Pancreas (tissue), 10 donors: ENCODE data around the gene APC2. TPM values are rescaled to one million over a fixed set of nuclear protein-coding genes. Genes with fewer than 3 reads are reported as not detected.

ENCODE experiments used
- ATAC-seq, 4 donors: fragments of 200-7000 bp; cut with Tn5 transposase; one replicate each; pipeline versions ENCODE4 v1.8.0 to v1.9.1; 2020; ENCODE audit warnings: mild to moderate bottlenecking in 4 of 4, moderate library complexity in 4 of 4
- DNase-seq, 6 donors: peaks; one replicate each; pipeline ENCODE4 v3.0.0-alpha.2; 2020
- FAIRE-seq: peaks from 2 replicates; lab custom pipeline; 2012; peaks lifted over from hg19 to GRCh38; lab: Jason Lieb, UNC
- H3K27ac ChIP-seq, 4 donors: fragments of 200-600 bp; sonication (generic); 1 replicate in 3 of 4; 2 replicates in 1 of 4; pipeline versions ENCODE4 v1.5.0 to v1.8.0; 2020
- H3K27me3 ChIP-seq, 4 donors: fragments of 200-600 bp; one replicate each; pipeline ENCODE4 v1.8.0; 2021
- H3K36me3 ChIP-seq, 3 donors: fragments of 200-600 bp; sonication (generic) in 1 of 3; one replicate each; pipeline versions ENCODE4 v1.5.0 to v1.8.0; 2020 to 2021
- H3K4me1 ChIP-seq, 3 donors: fragments of 200-600 bp; one replicate each; pipeline ENCODE4 v1.8.0; 2021
- H3K4me3 ChIP-seq, 4 donors: fragments of 200-600 bp; sonication (generic) in 2 of 4; one replicate each; pipeline versions ENCODE4 v1.5.0 to v1.8.0; 2020 to 2021
- H3K9me3 ChIP-seq, 4 donors: fragments of 200-600 bp; one replicate each; pipeline ENCODE4 v1.8.0; 2021
- CTCF ChIP-seq, 4 donors: fragments of 200-600 bp; sonication (generic) in 3 of 4; IDR thresholded peaks; one replicate each; pipeline versions ENCODE4 v1.5.0 to v1.8.0; 2021; ENCODE audit warnings: antibody characterized with exemption in 4 of 4
- WGBS, 2 donors: extraction: QIAGEN DNeasy Blood & Tissue Kit; methylation state at CpG; one replicate each; pipeline ENCODE4 v1.1.7; 2013; 5-methylcytosine and 5-hydroxymethylcytosine counted together
- intact Hi-C, 3 donors: fragments of 100-400 bp; cut with DNase I; formaldehyde crosslinking; loops; one replicate each; pipeline versions ENCODE4 v1.11.1 to v1.14.2; 2022
- polyA plus RNA-seq, 2 donors: library from polyadenylated mRNA; stranded (reverse); fragments of 200-250 nt; gene quantifications; one replicate each; pipeline ENCODE4 v1.2.3, GENCODE V29; 2013
- total RNA-seq, 6 donors: library from RNA; stranded (reverse); fragmentation: NEBNext Ultra II Directional in 4 of 6; extraction: Animal tissue kit (Norgen Biotek cat#: 25700) in 4 of 6; gene quantifications; one replicate each; pipeline versions ENCODE4 v1.2.1 to v1.2.4, GENCODE V29; 2021 to 2023
- donor health status: healthy with polysubstance abuse.
- donor health status: DM: no; HTN: no; CAD: no; lungs with moderate emphysema.
- donor health status: DM: no; HTN: no; CAD: no.
- donor health status: control.
- donor health status: control.
- donor health status: Bipolar disorder and iron deficiency.
- donor health status: DM: yes; HTN: yes; CAD: no.
- donor health status: DM: no; HTN: no; CAD: no.
- donor health status: DM: no; HTN: no; CAD: no.
- donor health status: DM: yes; HTN: yes; CAD: no.

Gene APC2
- total and polyA plus RNA-seq, 8 donors: 0.04 to 0.27 (median 0.06) TPM; not detected in 1

GRCh38 chr19:1468274-1468820 is 18.4 kb downstream of the APC2 start:
- peak overlapping the region in 1 of 4 donors; percentile 30 for H3K4me3 ChIP-seq
- H3K36me3 ChIP-seq: no peaks in the 10 kb centered on the region
- 7 to 8% methylated on average over 42 to 49 of the region's 49 CpGs for WGBS, 2 donors
- H3K4me1 ChIP-seq: peaks cover 16 to 35% (median 35%) of the 10 kb centered on the region in 3 donors
- intact Hi-C loops: no loop called here
- peaks cover 0 to 30% (median 5%) of the 10 kb centered on the region in 4 donors for H3K27me3 ChIP-seq
- ATAC-seq: no peak
- H3K27ac ChIP-seq: no peak overlapping the region
- FAIRE-seq: no peak
- H3K9me3 ChIP-seq: no peaks in the 10 kb centered on the region
- no peak for TF ChIP-seq CTCF (IDR thresholded peaks at IDR 0.05)
- peak in 2 of 6 donors; percentile 57 to 77 for DNase-seq

GRCh38 chr19:1468821-1469254 is 18.9 kb downstream of the APC2 start:
- Histone ChIP-seq H3K27ac (no peak overlapping the region), H3K4me1 (peaks cover 16 to 35% (median 35%) of the 10 kb centered on the region in 3 donors), H3K27me3 (peaks cover 0 to 30% (median 5%) of the 10 kb centered on the region in 4 donors), H3K36me3 (no peaks in the 10 kb centered on the region), H3K4me3 (peak overlapping the region in 2 of 4 donors; percentile 16 to 30), H3K9me3 (no peaks in the 10 kb centered on the region)
- DNase-seq: peak in 3 of 6 donors; percentile 53 to 88 (median 78)
- no peak for TF ChIP-seq CTCF (IDR thresholded peaks at IDR 0.05)
- intact Hi-C loops: no loop called here
- FAIRE-seq: no peak
- peak in 2 of 4 donors; percentile 4 to 18 for ATAC-seq
- 0 to 2% methylated on average over 17 to 47 of the region's 47 CpGs for WGBS, 2 donors

- FAIRE-seq: no peak
- Histone ChIP-seq H3K36me3 (no peaks in the 10 kb centered on the region), H3K27ac (no peak overlapping the region), H3K27me3 (peaks cover 0 to 30% (median 5%) of the 10 kb centered on the region in 4 donors), H3K4me1 (peaks cover 16 to 35% (median 35%) of the 10 kb centered on the region in 3 donors), H3K9me3 (no peaks in the 10 kb centered on the region), H3K4me3 (peak overlapping the region in 2 of 4 donors; percentile 16 to 45)
- TF ChIP-seq CTCF (IDR thresholded peaks at IDR 0.05): no peak
- WGBS, 2 donors: 1 to 3% methylated on average over 38 to 117 of the region's 117 CpGs
- intact Hi-C loops: no loop called here
- peak in 3 of 6 donors; percentile 44 to 81 (median 67) for DNase-seq
- ATAC-seq: peak in 1 of 4 donors; percentile 6
These were observed 19.5 kb downstream of the APC2 start for GRCh38 chr19:1469255-1470054.

- H3K9me3 ChIP-seq: no peaks in the 10 kb centered on the region
- peaks cover 16 to 35% (median 35%) of the 10 kb centered on the region in 3 donors for H3K4me1 ChIP-seq
- peaks cover 0 to 30% (median 5%) of the 10 kb centered on the region in 4 donors for H3K27me3 ChIP-seq
- ATAC-seq (peak in 3 of 4 donors; percentile 7 to 13 (median 11)), DNase-seq (peak in 1 of 6 donors; percentile 79), FAIRE-seq (no peak)
- H3K27ac ChIP-seq: no peak overlapping the region
- H3K4me3 ChIP-seq: peak overlapping the region in 2 of 4 donors; percentile 26 to 45
- 4 to 5% methylated on average over 21 to 22 of the region's 22 CpGs for WGBS, 2 donors
- intact Hi-C loops: no loop called here
- TF ChIP-seq CTCF (IDR thresholded peaks at IDR 0.05): no peak
- no peaks in the 10 kb centered on the region for H3K36me3 ChIP-seq
These were observed 20.1 kb downstream of the APC2 start for GRCh38 chr19:1470055-1470304.
